Hepatocyte (in vitro differentiated cells): ENCODE measurements around the gene UPF1. TPM values are rescaled to one million over a fixed set of nuclear protein-coding genes. Genes with fewer than 3 reads are reported as not detected.
"Not testable (repeated sequence)": the region's sequence is repeated elsewhere in the genome, so short reads cannot be mapped to it uniquely, and the experiment has no call there.

Experiments used
- DNase-seq: peaks from one replicate; pipeline ENCODE4 v3.0.0-alpha.2; 2016; ENCODE audit warnings: low spot score
- H2AFZ ChIP-seq: fragments of 200-600 bp; sonication (generic); 2 replicates; pipeline ENCODE4 v1.6.0; 2016; ENCODE audit warnings: antibody characterized with exemption, mild to moderate bottlenecking
- H3K27ac ChIP-seq: fragments of 200-600 bp; sonication (generic); 2 replicates; pipeline ENCODE4 v1.5.1; 2016; ENCODE audit warnings: mild to moderate bottlenecking
- H3K27me3 ChIP-seq: fragments of 200-600 bp; sonication (generic); 2 replicates; pipeline ENCODE4 v1.6.1; 2016
- H3K36me3 ChIP-seq: fragments of 200-600 bp; sonication (generic); replicated peaks from 2 replicates; pipeline ENCODE4 v1.5.1; 2016; ENCODE audit warnings: low read depth; ENCODE audit not compliant: insufficient read depth
- H3K4me1 ChIP-seq: fragments of 200-600 bp; sonication (generic); 2 replicates; pipeline ENCODE4 v1.5.1; 2016; ENCODE audit warnings: mild to moderate bottlenecking, moderate library complexity; ENCODE audit not compliant: insufficient read depth
- H3K4me2 ChIP-seq: fragments of 200-600 bp; sonication (generic); 2 replicates; pipeline ENCODE4 v1.6.0; 2016
- H3K4me3 ChIP-seq: fragments of 200-600 bp; sonication (generic); 2 replicates; pipeline ENCODE4 v1.5.1; 2016; ENCODE audit warnings: mild to moderate bottlenecking
- H3K79me2 ChIP-seq: fragments of 200-600 bp; sonication (generic); 2 replicates; pipeline ENCODE4 v1.6.0; 2017; ENCODE audit warnings: mild to moderate bottlenecking
- H3K9me2 ChIP-seq: fragments of 200-600 bp; sonication (generic); replicated peaks from 2 replicates; pipeline ENCODE4 v1.6.0; 2017; ENCODE audit warnings: mild to moderate bottlenecking; ENCODE audit not compliant: insufficient read depth
- H3K9me3 ChIP-seq: fragments of 200-600 bp; sonication (generic); 2 replicates; pipeline ENCODE4 v1.5.1; 2016; ENCODE audit warnings: low read depth, mild to moderate bottlenecking
- H4K20me1 ChIP-seq: fragments of 200-600 bp; sonication (generic); 2 replicates; pipeline ENCODE4 v1.6.0; 2016; ENCODE audit warnings: mild to moderate bottlenecking; ENCODE audit not compliant: insufficient read depth, poor library complexity, severe bottlenecking
- CTCF ChIP-seq: fragments of 200-600 bp; sonication (generic); IDR thresholded peaks from 2 replicates; pipeline ENCODE4 v1.5.1; 2016; ENCODE audit warnings: antibody characterized with exemption, mild to moderate bottlenecking; ENCODE audit not compliant: poor library complexity
- EZH2 ChIP-seq: fragments of 200-600 bp; sonication (generic); IDR thresholded peaks from 2 replicates; pipeline ENCODE4 v1.6.1; 2016; ENCODE audit warnings: antibody characterized with exemption, mild to moderate bottlenecking, borderline replicate concordance
- EZH2phosphoT487 ChIP-seq: fragments of 200-600 bp; sonication (generic); IDR thresholded peaks from one replicate; pipeline ENCODE4 v1.6.1; 2018; ENCODE audit warnings: antibody characterized with exemption, mild to moderate bottlenecking, low read depth, moderate library complexity; ENCODE audit not compliant: unreplicated experiment, severe bottlenecking
- WGBS: methylation state at CpG from one replicate; pipeline ENCODE4 v1.1.6; 2016; ENCODE audit warnings: low lambda C conversion rate; ENCODE audit errors: missing lambda C conversion rate; 5-methylcytosine and 5-hydroxymethylcytosine counted together
- polyA plus RNA-seq: library from polyadenylated mRNA; unstranded; fragments of >200 nt; fragmentation: Nextera tagmentation; extraction: Ambion mirVana; gene quantifications from 2 replicates; pipeline ENCODE4 v1.2.1, GENCODE V29; 2016
- total RNA-seq: library from RNA; depleted of rRNA; stranded (reverse); fragments of >200 nt; gene quantifications from 2 replicates; pipeline ENCODE4 v1.2.3, GENCODE V29; 2014

UPF1 gene
- total and polyA plus RNA-seq, 2 experiments from 2014 or later, result 27.0 to 47.2 TPM

GRCh38 chr19:18804643-18805042 lies 27.1 kb upstream of the UPF1 start:
- H3K36me3 ChIP-seq, result no peaks in the 10 kb centered on the region
- H3K27ac ChIP-seq, result no peak overlapping the region
- no peak overlapping the region for H3K4me2 ChIP-seq
- 97% methylated on average over 8 of the region's 8 CpGs for WGBS
- H3K9me3 ChIP-seq, result no peaks in the 10 kb centered on the region
- H3K4me1 ChIP-seq, result peaks cover 4% of the 10 kb centered on the region
- no peak overlapping the region for H2AFZ ChIP-seq
- DNase-seq, result no peak
- H3K4me3 ChIP-seq, result no peak overlapping the region
- H4K20me1 ChIP-seq, result no peaks in the 10 kb centered on the region
- H3K27me3 ChIP-seq, result peaks cover 3% of the 10 kb centered on the region
- H3K79me2 ChIP-seq, result no peaks in the 10 kb centered on the region
- TF ChIP-seq EZH2, result no peak
- TF ChIP-seq EZH2phosphoT487, result no peak
- no peak for TF ChIP-seq CTCF
- H3K9me2 ChIP-seq, result no peaks in the 10 kb centered on the region

- WGBS, result 54% methylated on average over 18 of the region's 19 CpGs
- Histone ChIP-seq H3K4me3 (no peak overlapping the region), H3K4me2 (no peak overlapping the region), H3K27me3 (no peaks in the 10 kb centered on the region), H2AFZ (no peak overlapping the region), H3K36me3 (no peaks in the 10 kb centered on the region), H3K79me2 (no peaks in the 10 kb centered on the region), H4K20me1 (no peaks in the 10 kb centered on the region), H3K9me2 (no peaks in the 10 kb centered on the region), H3K27ac (peak overlapping the region; percentile 75), H3K4me1 (peaks cover 4% of the 10 kb centered on the region), H3K9me3 (no peaks in the 10 kb centered on the region)
- DNase-seq, result peak; percentile 65
- TF ChIP-seq EZH2phosphoT487 (no peak), EZH2 (no peak), CTCF (no peak)
Observed at GRCh38 chr19:18807861-18808331, 23.9 kb upstream of the UPF1 start.

- H3K9me2 ChIP-seq, result no peaks in the 10 kb centered on the region
- H3K27me3 ChIP-seq, result no peaks in the 10 kb centered on the region
- H3K9me3 ChIP-seq, result no peaks in the 10 kb centered on the region
- peaks cover 4% of the 10 kb centered on the region for H3K4me1 ChIP-seq
- H4K20me1 ChIP-seq, result no peaks in the 10 kb centered on the region
- H3K36me3 ChIP-seq, result no peaks in the 10 kb centered on the region
- no peak for TF ChIP-seq EZH2phosphoT487
- no peak for TF ChIP-seq CTCF
- TF ChIP-seq EZH2, result no peak
- no peak overlapping the region for H3K4me2 ChIP-seq
- DNase-seq, result peak; percentile 57
- no peaks in the 10 kb centered on the region for H3K79me2 ChIP-seq
- no peak overlapping the region for H2AFZ ChIP-seq
- peak overlapping the region; percentile 75 for H3K27ac ChIP-seq
- H3K4me3 ChIP-seq, result no peak overlapping the region
- 60% methylated on average over 14 of the region's 14 CpGs for whole genome bisulfite sequencing
Observed at GRCh38 chr19:18809149-18809868, 22.4 kb upstream of the UPF1 start.

- H4K20me1 ChIP-seq, H3K27ac ChIP-seq, H3K4me1 ChIP-seq, DNase-seq, H3K9me3 ChIP-seq, H3K79me2 ChIP-seq, H3K4me3 ChIP-seq, H2AFZ ChIP-seq, H3K36me3 ChIP-seq, H3K4me2 ChIP-seq, H3K27me3 ChIP-seq, H3K9me2 ChIP-seq: not testable (repeated sequence)
- 97% methylated on average over 5 of the region's 5 CpGs for WGBS
Observed at GRCh38 chr19:18811638-18812037, 20.1 kb upstream of the UPF1 start.
